HepG2 (cell line): ENCODE data around the gene GDI1. TPM values are rescaled to one million over a fixed set of nuclear protein-coding genes. Genes with fewer than 3 reads are reported as not detected.

Source experiments
- BHLHE40 ChIP-seq: IDR thresholded peaks from 2 replicates; pipeline ENCODE4 v1.6.1; 2011; ENCODE audit warnings: low read length, improper control_type of control experiment
- FOSL2 ChIP-seq: sonication (generic); formaldehyde crosslinking; IDR thresholded peaks from 2 replicates; pipeline ENCODE4 v1.4.0; 2020; ENCODE audit warnings: missing genetic modification reagents
- FOXP4 ChIP-seq: sonication (generic); formaldehyde crosslinking; IDR thresholded peaks from 2 replicates; pipeline ENCODE4 v1.4.0; 2020; ENCODE audit warnings: missing genetic modification reagents
- GATAD1 ChIP-seq: IDR thresholded peaks from 2 replicates; pipeline ENCODE4 v1.6.1; 2016; ENCODE audit warnings: missing genetic modification reagents, missing compliant biosample characterization
- GMEB2 ChIP-seq: IDR thresholded peaks from 2 replicates; pipeline ENCODE4 v1.6.1; 2016; ENCODE audit warnings: missing biosample characterization, missing genetic modification reagents, low read depth
- IRF2 ChIP-seq: IDR thresholded peaks from 2 replicates; pipeline ENCODE4 v1.6.1; 2018; ENCODE audit warnings: missing genetic modification reagents, missing compliant biosample characterization
- KLF15 ChIP-seq: sonication (generic); formaldehyde crosslinking; IDR thresholded peaks from 2 replicates; pipeline ENCODE4 v1.8.1; 2023; ENCODE audit warnings: borderline replicate concordance, mild to moderate bottlenecking, inconsistent platforms, missing genetic modification reagents, mixed read lengths
- NFIC ChIP-seq: IDR thresholded peaks from 2 replicates; pipeline ENCODE4 v1.6.1; 2012; ENCODE audit warnings: mild to moderate bottlenecking, low read length, inconsistent platforms
- NR2F2 ChIP-seq: IDR thresholded peaks from 2 replicates; pipeline ENCODE4 v1.6.1; 2012; ENCODE audit warnings: low read depth, inconsistent platforms, borderline replicate concordance
- PHB2 ChIP-seq: fragments of 450-650 bp; IDR thresholded peaks from 2 replicates; pipeline ENCODE4 v1.6.1; 2018; ENCODE audit not compliant: partially characterized antibody
- RARA ChIP-seq: IDR thresholded peaks from 2 replicates; pipeline ENCODE4 v1.6.1; 2016; ENCODE audit warnings: missing genetic modification reagents, missing compliant biosample characterization
- RBFOX2 ChIP-seq: fragments of 200-400 bp; formaldehyde crosslinking; IDR thresholded peaks from 2 replicates; pipeline ENCODE4 v1.6.1; 2017; ENCODE audit warnings: low read depth, mild to moderate bottlenecking, low read length
- SP2 ChIP-seq: sonication (generic); formaldehyde crosslinking; IDR thresholded peaks from 2 replicates; pipeline ENCODE4 v1.5.1; 2020; ENCODE audit warnings: mild to moderate bottlenecking, missing genetic modification reagents
- SSRP1 ChIP-seq: IDR thresholded peaks from 2 replicates; pipeline ENCODE4 v1.6.1; 2016; ENCODE audit warnings: control low read depth
- ZNF501 ChIP-seq: sonication (generic); formaldehyde crosslinking; IDR thresholded peaks from 2 replicates; pipeline ENCODE4 v1.5.1; 2020; ENCODE audit warnings: mild to moderate bottlenecking, moderate library complexity, missing genetic modification reagents
- ZNF564 ChIP-seq: sonication (generic); formaldehyde crosslinking; IDR thresholded peaks from 2 replicates; pipeline ENCODE4 v1.8.1; 2023; ENCODE audit warnings: mild to moderate bottlenecking, missing genetic modification reagents
- ZNF580 ChIP-seq: IDR thresholded peaks from 2 replicates; pipeline ENCODE4 v1.6.1; 2016; ENCODE audit warnings: low read depth, borderline replicate concordance
- polyA plus RNA-seq, 8 experiments: library from polyadenylated mRNA; depleted of rRNA in 3 of 8; stranded (reverse) in 7 of 8; unstranded in 1 of 8; fragments of >200 nt; fragmentation: Illumina TruSeq in 4 of 8; extraction: Trizol in 4 of 8; gene quantifications; 2 replicates each; pipeline versions ENCODE4 v1.2.1 to v1.2.3, GENCODE V29; 2011 to 2016; ENCODE audit warnings: low read depth in 4 of 8, missing spikeins in 1 of 8, mixed read lengths in 1 of 8; ENCODE audit not compliant: insufficient read depth in 1 of 8
- total RNA-seq, 5 experiments: library from RNA; depleted of rRNA; stranded (reverse); fragments of >200 nt; fragmentation: Illumina TruSeq; extraction: Trizol; gene quantifications; 2 replicates each; pipeline ENCODE4 v1.2.3, GENCODE V29; 2016; ENCODE audit warnings: low read depth in 1 of 5
- TF ChIP-seq, protein P1 (sequence below): sonication (generic); formaldehyde crosslinking; IDR thresholded peaks from 2 replicates; pipeline ENCODE4 v1.8.1; 2023; ENCODE audit warnings: mild to moderate bottlenecking, missing genetic modification reagents
- TF ChIP-seq, protein P2 (sequence below): sonication (generic); formaldehyde crosslinking; IDR thresholded peaks from 2 replicates; pipeline ENCODE4 v1.8.0; 2022; ENCODE audit warnings: mild to moderate bottlenecking, missing genetic modification reagents; ENCODE audit not compliant: insufficient replicate concordance
- TF ChIP-seq, protein P3 (sequence below): sonication (generic); formaldehyde crosslinking; IDR thresholded peaks from 2 replicates; pipeline ENCODE4 v1.4.0; 2020; ENCODE audit warnings: missing genetic modification reagents

Gene GDI1
- total and polyA plus RNA-seq, 2 of the 13 experiments (the other 11 are each of a cell fraction or from before 2014, with no cell fraction given) = 17.4 to 105 TPM

GRCh38 chrX:154401045-154401799 lies 35.7 kb upstream of the GDI1 start (continued):
- TF ChIP-seq, protein P1, sequence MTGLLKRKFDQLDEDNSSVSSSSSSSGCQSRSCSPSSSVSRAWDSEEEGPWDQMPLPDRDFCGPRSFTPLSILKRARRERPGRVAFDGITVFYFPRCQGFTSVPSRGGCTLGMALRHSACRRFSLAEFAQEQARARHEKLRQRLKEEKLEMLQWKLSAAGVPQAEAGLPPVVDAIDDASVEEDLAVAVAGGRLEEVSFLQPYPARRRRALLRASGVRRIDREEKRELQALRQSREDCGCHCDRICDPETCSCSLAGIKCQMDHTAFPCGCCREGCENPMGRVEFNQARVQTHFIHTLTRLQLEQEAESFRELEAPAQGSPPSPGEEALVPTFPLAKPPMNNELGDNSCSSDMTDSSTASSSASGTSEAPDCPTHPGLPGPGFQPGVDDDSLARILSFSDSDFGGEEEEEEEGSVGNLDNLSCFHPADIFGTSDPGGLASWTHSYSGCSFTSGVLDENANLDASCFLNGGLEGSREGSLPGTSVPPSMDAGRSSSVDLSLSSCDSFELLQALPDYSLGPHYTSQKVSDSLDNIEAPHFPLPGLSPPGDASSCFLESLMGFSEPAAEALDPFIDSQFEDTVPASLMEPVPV = no peak
- TF ChIP-seq, protein P2, sequence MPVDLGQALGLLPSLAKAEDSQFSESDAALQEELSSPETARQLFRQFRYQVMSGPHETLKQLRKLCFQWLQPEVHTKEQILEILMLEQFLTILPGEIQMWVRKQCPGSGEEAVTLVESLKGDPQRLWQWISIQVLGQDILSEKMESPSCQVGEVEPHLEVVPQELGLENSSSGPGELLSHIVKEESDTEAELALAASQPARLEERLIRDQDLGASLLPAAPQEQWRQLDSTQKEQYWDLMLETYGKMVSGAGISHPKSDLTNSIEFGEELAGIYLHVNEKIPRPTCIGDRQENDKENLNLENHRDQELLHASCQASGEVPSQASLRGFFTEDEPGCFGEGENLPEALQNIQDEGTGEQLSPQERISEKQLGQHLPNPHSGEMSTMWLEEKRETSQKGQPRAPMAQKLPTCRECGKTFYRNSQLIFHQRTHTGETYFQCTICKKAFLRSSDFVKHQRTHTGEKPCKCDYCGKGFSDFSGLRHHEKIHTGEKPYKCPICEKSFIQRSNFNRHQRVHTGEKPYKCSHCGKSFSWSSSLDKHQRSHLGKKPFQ (CRISPR knock-in tag) = peak; percentile 64
- peak; percentile 58; the same call in 1 of the 2 replicates for TF ChIP-seq NFIC
- peak; percentile 70 for TF ChIP-seq RBFOX2
- TF ChIP-seq, protein P3, sequence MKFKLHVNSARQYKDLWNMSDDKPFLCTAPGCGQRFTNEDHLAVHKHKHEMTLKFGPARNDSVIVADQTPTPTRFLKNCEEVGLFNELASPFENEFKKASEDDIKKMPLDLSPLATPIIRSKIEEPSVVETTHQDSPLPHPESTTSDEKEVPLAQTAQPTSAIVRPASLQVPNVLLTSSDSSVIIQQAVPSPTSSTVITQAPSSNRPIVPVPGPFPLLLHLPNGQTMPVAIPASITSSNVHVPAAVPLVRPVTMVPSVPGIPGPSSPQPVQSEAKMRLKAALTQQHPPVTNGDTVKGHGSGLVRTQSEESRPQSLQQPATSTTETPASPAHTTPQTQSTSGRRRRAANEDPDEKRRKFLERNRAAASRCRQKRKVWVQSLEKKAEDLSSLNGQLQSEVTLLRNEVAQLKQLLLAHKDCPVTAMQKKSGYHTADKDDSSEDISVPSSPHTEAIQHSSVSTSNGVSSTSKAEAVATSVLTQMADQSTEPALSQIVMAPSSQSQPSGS (CRISPR knock-in tag) = no peak
- no peak for TF ChIP-seq GMEB2 (CRISPR knock-in tag)
- TF ChIP-seq IRF2 (CRISPR knock-in tag) = 0 out of 2 replicates have a peak, but pooled peaks have one; percentile 29
- TF ChIP-seq ZNF564 (CRISPR knock-in tag) = 0 out of 2 replicates have a peak, but pooled peaks have one; percentile 52
- TF ChIP-seq FOXP4 (CRISPR knock-in tag) = 0 out of 2 replicates have a peak, but pooled peaks have one; percentile 22
- no peak for TF ChIP-seq KLF15 (CRISPR knock-in tag)
- peak; percentile 47; the same call in 1 of the 2 replicates for TF ChIP-seq RARA (CRISPR knock-in tag)
- peak; percentile 42; the same call in 1 of the 2 replicates for TF ChIP-seq ZNF580 (CRISPR knock-in tag)
- peak; percentile 65 for TF ChIP-seq BHLHE40
- TF ChIP-seq SSRP1 = peak; percentile 97
- 0 out of 2 replicates have a peak, but pooled peaks have one; percentile 18 for TF ChIP-seq FOSL2 (CRISPR knock-in tag)
- TF ChIP-seq SP2 (CRISPR knock-in tag) = 0 out of 2 replicates have a peak, but pooled peaks have one; percentile 20
- peak; percentile 48; the same call in 1 of the 2 replicates for TF ChIP-seq ZNF501 (CRISPR knock-in tag)
- 0 out of 2 replicates have a peak, but pooled peaks have one; percentile 36 for TF ChIP-seq GATAD1 (CRISPR knock-in tag)
- peak; percentile 53; the same call in 1 of the 2 replicates for TF ChIP-seq NR2F2
- no peak for TF ChIP-seq PHB2
